NCI-H2227 (cell line): ENCODE results near the gene ACTN1.
A peak's percentile ranks its signal among the peaks of the same experiment; 100 is the strongest.
"Not testable (repeated sequence)": the region's sequence is repeated elsewhere in the genome, so short reads cannot be mapped to it uniquely, and the experiment has no call there.

ENCODE experiments used
- DNase-seq: peaks from one replicate; lab custom pipeline; 2025; ENCODE audit not compliant: unreplicated experiment; lab: John Stamatoyannopoulos, UW

The ACTN1 gene

GRCh38 chr14:68979021-68979721 lies at the start of gene ACTN1:
TSS of gene ACTN1 (minus strand) at chr14:68979302. CDS start at chr14:68979056, 246 bp downstream.
- DNase-seq = peak; percentile 96

- no peak for DNase-seq
Measured at GRCh38 chr14:69027242-69027913, 48.3 kb upstream of the ACTN1 start.

DNA sequence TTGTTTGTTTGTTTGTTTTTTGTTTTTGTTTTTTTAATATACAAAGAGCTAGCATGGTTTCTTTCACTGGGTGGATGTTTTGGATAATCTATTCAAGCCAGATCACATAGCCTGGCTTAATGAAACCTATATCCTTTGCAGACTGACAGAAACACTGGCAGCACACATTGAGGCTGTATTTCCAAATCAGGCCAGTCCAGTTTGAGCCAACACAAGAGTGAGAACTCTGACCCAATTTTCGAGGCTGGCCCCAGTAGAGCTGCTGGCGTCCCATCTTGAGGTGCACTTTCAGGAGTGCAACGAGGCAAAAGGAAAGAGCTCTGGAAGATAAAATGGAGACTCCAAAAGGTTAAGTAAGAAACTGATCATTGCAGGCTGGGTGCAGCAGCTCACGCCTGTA lies 43.9 kb upstream of the ACTN1 start:
- no peak for DNase-seq

GRCh38 chr14:69022093-69022492 lies 43.0 kb upstream of the ACTN1 start:
- not testable (repeated sequence) for DNase-seq

DNA sequence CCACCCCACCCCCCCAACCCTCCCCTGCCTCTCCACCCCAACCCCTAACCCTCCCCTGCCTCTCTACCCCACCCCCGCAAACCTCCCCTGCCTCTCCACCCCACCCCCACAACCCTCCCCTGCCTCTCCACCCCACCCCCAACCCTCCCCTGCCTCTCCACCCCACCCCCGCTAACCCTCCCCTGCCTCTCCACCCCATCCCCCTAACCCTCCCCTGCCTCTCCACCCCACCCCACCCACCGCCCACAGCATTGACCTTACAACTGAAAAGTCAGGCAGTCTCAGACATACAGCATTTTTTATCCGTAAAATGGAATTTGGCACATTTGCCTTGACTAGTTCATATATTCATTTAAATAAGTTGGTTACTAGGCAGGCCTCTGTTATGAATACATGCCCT lies 38.6 kb upstream of the ACTN1 start:
- no peak for DNase-seq

- no peak for DNase-seq
Measured at GRCh38 chr14:69014829-69015259, 35.7 kb upstream of the ACTN1 start.

GRCh38 chr14:69013943-69014782 lies 35.1 kb upstream of the ACTN1 start:
- peak; percentile 5 for DNase-seq

- no peak for DNase-seq
Measured at GRCh38 chr14:69012256-69012953, 33.3 kb upstream of the ACTN1 start.

DNA sequence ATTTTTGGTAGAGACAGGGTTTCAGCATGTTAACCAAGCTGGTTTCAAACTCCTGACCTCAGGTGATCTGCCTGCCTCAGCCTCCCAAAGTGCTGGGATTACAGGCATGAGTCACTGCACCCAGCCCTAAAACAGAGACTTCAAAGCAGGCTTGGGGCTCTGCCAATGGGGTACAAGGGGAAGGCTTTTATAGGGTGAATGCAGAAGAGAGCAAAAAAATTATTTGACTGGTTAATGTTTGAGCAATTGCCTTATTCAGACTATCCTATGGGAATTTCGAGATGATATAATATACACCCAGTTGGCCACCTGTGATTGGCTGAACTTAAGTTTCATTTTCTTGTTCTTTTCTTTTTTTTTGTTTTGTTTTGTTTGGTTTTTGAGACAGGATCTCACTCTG lies 31.5 kb upstream of the ACTN1 start:
- DNase-seq = no peak

- DNase-seq = peak; percentile 56
Measured at GRCh38 chr14:69008421-69008884, 29.4 kb upstream of the ACTN1 start.

DNA sequence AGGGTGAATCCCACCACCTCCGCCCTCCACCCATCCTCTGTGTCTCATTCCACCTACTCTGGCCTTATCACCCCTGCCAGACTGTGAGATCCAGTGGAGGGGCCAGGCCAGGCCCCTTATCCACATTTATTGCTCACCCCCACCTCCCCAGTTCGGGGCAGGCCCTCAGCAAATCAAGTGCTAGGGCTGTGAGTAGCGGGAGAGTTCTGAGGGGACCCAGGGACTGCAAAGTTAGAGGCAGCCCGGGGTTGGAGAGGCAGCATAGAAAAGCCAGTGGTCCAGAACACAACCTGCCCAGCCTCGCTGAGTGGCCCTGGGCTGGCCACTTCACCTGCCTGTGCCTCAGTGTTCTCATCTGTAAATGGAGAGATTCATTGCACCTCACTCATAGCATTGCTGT lies 27.2 kb upstream of the ACTN1 start:
- DNase-seq = no peak

GRCh38 chr14:69005432-69006148 lies 26.5 kb upstream of the ACTN1 start:
- DNase-seq = no peak

DNA sequence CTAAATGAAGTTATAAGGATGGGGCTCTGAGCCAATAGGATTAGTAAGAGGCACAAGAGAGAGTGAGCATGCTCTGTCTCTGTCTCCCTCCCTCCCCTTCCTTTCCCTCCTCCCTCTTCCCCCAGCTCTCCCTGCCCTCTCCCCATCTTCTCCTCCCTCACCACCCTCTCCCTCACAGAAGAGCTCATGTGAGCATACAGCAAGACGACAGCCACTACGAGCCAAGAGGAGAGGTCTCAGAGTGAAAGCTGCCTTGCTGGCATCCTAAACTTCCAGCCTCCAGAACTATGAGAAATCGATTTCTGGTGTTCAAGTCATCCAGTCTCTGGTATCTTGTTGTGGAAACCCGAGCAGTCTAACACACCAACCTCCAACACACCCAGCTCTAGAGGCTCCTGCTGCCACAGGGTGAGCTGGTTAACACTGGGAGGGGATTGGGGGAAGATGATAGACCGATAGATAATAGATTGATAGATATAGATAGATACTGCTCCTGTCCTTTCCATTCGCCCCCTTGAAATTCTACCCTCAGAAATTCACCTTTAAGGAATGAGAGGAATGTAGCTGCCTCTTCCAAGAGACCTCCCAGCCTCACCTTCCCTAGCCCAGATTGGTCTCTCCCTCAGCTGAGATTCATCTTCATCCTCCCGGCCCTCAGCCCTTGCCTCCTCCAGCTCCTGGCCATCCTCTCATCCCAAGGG lies 25.8 kb upstream of the ACTN1 start:
- DNase-seq = no peak

DNA sequence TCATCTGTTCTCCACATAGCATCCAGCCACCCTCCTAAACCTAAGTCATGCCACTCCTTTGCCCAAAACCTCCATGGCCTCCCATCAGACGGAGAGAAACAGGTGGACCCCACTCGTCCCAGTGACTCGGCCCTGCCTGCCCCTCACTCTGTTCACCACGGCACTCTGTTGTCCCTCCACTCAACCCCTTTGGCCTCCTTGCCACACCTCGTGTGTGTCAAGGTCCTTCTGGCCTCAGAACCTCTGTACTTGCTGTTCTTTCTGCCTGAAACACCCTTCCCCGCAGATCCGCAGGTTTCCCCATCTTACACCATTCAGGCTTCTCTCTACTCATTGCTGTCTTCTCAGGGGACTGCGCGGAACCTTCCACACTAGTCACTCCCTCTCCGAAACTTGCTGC lies 24.5 kb upstream of the ACTN1 start:
- DNase-seq = no peak

- no peak for DNase-seq
Measured at GRCh38 chr14:69002069-69002468, 23.0 kb upstream of the ACTN1 start.

DNA sequence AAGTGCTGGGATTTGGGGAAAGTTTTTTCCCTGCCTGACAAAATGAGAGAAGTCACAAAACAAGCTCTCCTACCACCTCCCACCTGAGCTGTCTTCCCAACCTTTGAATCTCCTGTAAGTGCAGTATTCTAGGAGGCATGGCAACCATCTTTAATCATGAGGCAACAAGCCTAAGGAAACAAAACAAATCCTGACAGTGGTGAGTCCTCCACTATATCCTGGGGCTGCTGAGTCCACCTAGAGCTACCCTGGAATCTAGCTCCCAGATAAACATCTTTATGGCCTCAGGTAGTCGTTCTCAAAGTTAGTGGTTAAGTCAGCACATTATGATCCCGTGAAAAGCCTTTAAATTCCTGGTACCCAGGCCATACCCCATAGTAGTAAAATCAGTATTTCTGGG lies 22.3 kb upstream of the ACTN1 start:
- DNase-seq = no peak

DNA sequence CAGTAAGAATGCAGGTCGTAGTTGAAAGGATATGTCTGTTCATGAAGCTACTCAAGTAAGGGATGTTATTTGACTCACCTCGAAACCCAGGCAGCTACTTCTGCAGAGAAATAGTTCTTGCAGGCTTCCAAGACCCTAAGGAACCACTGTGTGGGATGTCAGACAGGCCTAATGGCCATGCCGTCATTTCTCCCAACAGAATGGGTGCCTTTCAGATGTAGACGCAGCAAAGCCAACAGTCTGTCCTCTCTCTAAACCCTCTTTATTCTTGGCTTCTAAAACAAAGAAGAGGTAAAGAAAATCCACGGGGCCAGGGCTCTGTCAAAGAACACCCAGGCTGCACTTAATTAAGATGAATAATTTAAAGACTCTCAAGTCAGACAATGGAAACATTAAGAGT lies 19.0 kb upstream of the ACTN1 start:
- DNase-seq = no peak

- no peak for DNase-seq
Measured at GRCh38 chr14:68995731-68996130, 16.6 kb upstream of the ACTN1 start.

DNA sequence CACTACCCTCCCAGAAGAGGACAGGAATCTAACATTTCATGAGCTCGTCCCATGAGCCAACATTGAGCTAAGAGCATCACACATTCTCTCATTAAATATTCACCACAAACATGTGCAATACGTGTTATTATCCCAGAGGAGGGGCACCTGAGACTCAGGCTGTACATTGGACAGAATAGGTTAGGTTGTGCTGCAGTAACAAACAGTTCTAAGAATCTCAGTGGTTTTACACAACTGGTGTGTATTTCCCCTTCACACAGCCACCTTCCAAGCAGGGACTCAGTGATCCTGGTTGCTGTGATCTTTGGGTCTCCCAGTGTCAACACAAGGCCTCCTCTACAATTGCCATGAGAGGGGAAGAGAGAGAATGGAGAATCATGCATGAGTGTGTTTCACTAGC lies 15.0 kb upstream of the ACTN1 start:
- no peak for DNase-seq

DNA sequence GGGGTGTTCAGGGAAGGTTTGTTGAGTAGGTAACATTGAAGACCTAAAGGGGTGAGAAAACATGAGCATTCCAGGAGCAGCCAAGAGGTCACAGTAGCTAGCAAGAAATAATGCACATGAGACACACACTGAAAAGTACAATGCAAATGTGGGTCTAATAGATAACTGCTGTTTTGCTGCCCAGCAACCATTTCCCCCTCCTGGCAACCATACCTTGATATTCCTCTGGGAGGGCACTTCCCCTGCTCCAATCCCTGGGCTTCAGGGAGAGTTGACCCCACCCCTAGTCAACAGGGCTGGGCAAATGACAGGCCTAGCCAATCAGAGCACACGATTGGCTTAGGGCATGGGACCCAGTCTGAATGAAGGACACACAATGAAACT lies 8.5 kb upstream of the ACTN1 start:
- peak; percentile 28 for DNase-seq
